HEK293 (cell line): ENCODE data around the gene ENO3.

Experiments used
- CTCF ChIA-PET: fragments of 350-600 bp; formaldehyde crosslinking; extraction: SDS; loops from one replicate; lab custom pipeline; 2021; ENCODE audit warnings: antibody characterized with exemption; lab: Yijun Ruan, JAX
- POLR2A ChIA-PET: fragments of 300-600 bp; formaldehyde crosslinking; extraction: SDS; loops from one replicate; lab custom pipeline; 2020; ENCODE audit warnings: antibody characterized with exemption, inconsistent platforms; lab: Yijun Ruan, JAX
- H3K27ac ChIP-seq: fragments of 200-500 bp; sonication (Bioruptor generic); 2 replicates; pipeline ENCODE4 v1.5.1; 2014; ENCODE audit warnings: low read depth, low read length, control low read depth, inconsistent platforms; ENCODE audit errors: extremely low read depth
- H3K36me3 ChIP-seq, 2 experiments: fragments of 200-500 bp in 1 of 2; sonication (Bioruptor generic) in 1 of 2; 1 replicate in 1 of 2; 2 replicates in 1 of 2; pipeline ENCODE4 v1.5.1; 2014 to 2017; ENCODE audit warnings: inconsistent platforms in 2 of 2, low read length in 2 of 2; ENCODE audit not compliant: control insufficient read depth in 2 of 2, insufficient read depth in 1 of 2
- H3K4me1 ChIP-seq: fragments of 200-500 bp; sonication (Bioruptor generic); 2 replicates; pipeline ENCODE4 v1.5.1; 2014; ENCODE audit warnings: mild to moderate bottlenecking, low read length, inconsistent platforms; ENCODE audit not compliant: control insufficient read depth, insufficient read depth
- H3K4me3 ChIP-seq: 2 replicates; pipeline ENCODE4 v1.5.1; 2011; ENCODE audit warnings: low read depth, mild to moderate bottlenecking, control low read depth, low read length, moderate library complexity
- H3K9me3 ChIP-seq: fragments of 200-500 bp; sonication (Bioruptor generic); 2 replicates; pipeline ENCODE4 v1.5.1; 2014; ENCODE audit warnings: low read depth, low read length, inconsistent platforms; ENCODE audit not compliant: control insufficient read depth, insufficient read depth
- AEBP2 ChIP-seq: fragments of 450-650 bp; formaldehyde crosslinking; IDR thresholded peaks from 2 replicates; pipeline ENCODE4 v1.5.1; 2016; ENCODE audit warnings: missing biosample characterization, missing genetic modification characterization, borderline replicate concordance
- EGR2 ChIP-seq: fragments of 450-650 bp; formaldehyde crosslinking; IDR thresholded peaks from 2 replicates; pipeline ENCODE4 v1.5.1; 2016; ENCODE audit warnings: low read depth, missing biosample characterization, missing genetic modification characterization
- GLIS2 ChIP-seq: fragments of 450-650 bp; formaldehyde crosslinking; IDR thresholded peaks from 2 replicates; pipeline ENCODE4 v1.5.1; 2016; ENCODE audit warnings: missing biosample characterization, missing genetic modification characterization
- HOXD13 ChIP-seq: sonication (generic); formaldehyde crosslinking; IDR thresholded peaks from 2 replicates; pipeline ENCODE4 v1.8.0; 2022; ENCODE audit warnings: missing genetic modification reagents, borderline replicate concordance
- KLF1 ChIP-seq: fragments of 450-650 bp; formaldehyde crosslinking; IDR thresholded peaks from 2 replicates; pipeline ENCODE4 v1.5.1; 2016; ENCODE audit warnings: missing biosample characterization, missing genetic modification characterization
- KLF9 ChIP-seq: fragments of 450-650 bp; formaldehyde crosslinking; IDR thresholded peaks from 2 replicates; pipeline ENCODE4 v1.5.1; 2016; ENCODE audit warnings: missing biosample characterization, missing genetic modification characterization, low read depth
- PBX3 ChIP-seq: sonication (generic); formaldehyde crosslinking; IDR thresholded peaks from 2 replicates; pipeline ENCODE4 v1.8.1; 2022; ENCODE audit warnings: mild to moderate bottlenecking, moderate library complexity, missing genetic modification reagents
- SP3 ChIP-seq: fragments of 450-650 bp; formaldehyde crosslinking; IDR thresholded peaks from 2 replicates; pipeline ENCODE4 v1.5.1; 2016; ENCODE audit warnings: missing biosample characterization, missing genetic modification characterization
- SP7 ChIP-seq: fragments of 450-650 bp; formaldehyde crosslinking; IDR thresholded peaks from 2 replicates; pipeline ENCODE4 v1.5.1; 2016; ENCODE audit warnings: missing biosample characterization, missing genetic modification characterization
- TCF7L2 ChIP-seq: IDR thresholded peaks from 2 replicates; pipeline ENCODE4 v1.6.1; 2011; ENCODE audit warnings: low read depth, mild to moderate bottlenecking, inconsistent platforms, low read length, moderate library complexity, borderline replicate concordance
- ZBTB6 ChIP-seq: fragments of 450-650 bp; formaldehyde crosslinking; IDR thresholded peaks from 2 replicates; pipeline ENCODE4 v1.5.1; 2017; ENCODE audit warnings: missing biosample characterization, missing genetic modification characterization
- ZNF138 ChIP-seq: fragments of 450-650 bp; formaldehyde crosslinking; IDR thresholded peaks from 2 replicates; pipeline ENCODE4 v1.5.1; 2016; ENCODE audit warnings: missing biosample characterization, missing genetic modification characterization, borderline replicate concordance
- ZNF157 ChIP-seq: fragments of 450-650 bp; formaldehyde crosslinking; IDR thresholded peaks from 2 replicates; pipeline ENCODE4 v1.5.1; 2016; ENCODE audit warnings: missing biosample characterization, missing genetic modification characterization
- ZNF248 ChIP-seq: fragments of 450-650 bp; formaldehyde crosslinking; IDR thresholded peaks from 2 replicates; pipeline ENCODE4 v1.5.1; 2017; ENCODE audit warnings: missing biosample characterization, missing genetic modification characterization
- ZNF362 ChIP-seq: fragments of 450-650 bp; formaldehyde crosslinking; IDR thresholded peaks from 2 replicates; pipeline ENCODE4 v1.5.1; 2016; ENCODE audit warnings: missing biosample characterization, missing genetic modification characterization
- ZNF366 ChIP-seq: fragments of 450-650 bp; formaldehyde crosslinking; conservative IDR thresholded peaks from 2 replicates; pipeline ENCODE4 v1.5.1; 2016; ENCODE audit warnings: missing biosample characterization, missing genetic modification characterization
- ZNF404 ChIP-seq: fragments of 450-650 bp; formaldehyde crosslinking; IDR thresholded peaks from 2 replicates; pipeline ENCODE4 v1.5.1; 2017; ENCODE audit warnings: missing biosample characterization, missing genetic modification characterization
- ZNF416 ChIP-seq: fragments of 450-650 bp; formaldehyde crosslinking; IDR thresholded peaks from 2 replicates; pipeline ENCODE4 v1.5.1; 2016; ENCODE audit warnings: missing biosample characterization, missing genetic modification characterization
- ZNF449 ChIP-seq: fragments of 450-650 bp; formaldehyde crosslinking; IDR thresholded peaks from 2 replicates; pipeline ENCODE4 v1.5.1; 2017; ENCODE audit warnings: missing biosample characterization, mild to moderate bottlenecking, missing genetic modification characterization, moderate library complexity
- ZNF473 ChIP-seq: fragments of 450-650 bp; formaldehyde crosslinking; IDR thresholded peaks from 2 replicates; pipeline ENCODE4 v1.5.1; 2017; ENCODE audit warnings: missing biosample characterization, missing genetic modification characterization
- ZNF48 ChIP-seq: fragments of 450-650 bp; formaldehyde crosslinking; IDR thresholded peaks from 2 replicates; pipeline ENCODE4 v1.5.1; 2016; ENCODE audit warnings: missing biosample characterization, missing genetic modification characterization
- ZNF501 ChIP-seq: fragments of 450-650 bp; formaldehyde crosslinking; IDR thresholded peaks from 2 replicates; pipeline ENCODE4 v1.5.1; 2016; ENCODE audit warnings: missing biosample characterization, missing genetic modification characterization
- ZNF521 ChIP-seq: fragments of 450-650 bp; formaldehyde crosslinking; IDR thresholded peaks from 2 replicates; pipeline ENCODE4 v1.5.1; 2017; ENCODE audit warnings: missing biosample characterization, mild to moderate bottlenecking, missing genetic modification characterization
- ZNF558 ChIP-seq: fragments of 450-650 bp; formaldehyde crosslinking; IDR thresholded peaks from 2 replicates; pipeline ENCODE4 v1.5.1; 2016; ENCODE audit warnings: missing biosample characterization, missing genetic modification characterization
- ZNF561 ChIP-seq: fragments of 450-650 bp; IDR thresholded peaks from 2 replicates; pipeline ENCODE4 v1.5.1; 2018; ENCODE audit warnings: missing biosample characterization, missing genetic modification characterization, borderline replicate concordance
- ZNF621 ChIP-seq: fragments of 450-650 bp; formaldehyde crosslinking; IDR thresholded peaks from 2 replicates; pipeline ENCODE4 v1.5.1; 2017; ENCODE audit warnings: missing biosample characterization, missing genetic modification characterization
- ZNF626 ChIP-seq: fragments of 450-650 bp; sonication (Bioruptor Pico); formaldehyde crosslinking; IDR thresholded peaks from 2 replicates; pipeline ENCODE4 v1.5.1; 2018; ENCODE audit warnings: missing biosample characterization, missing genetic modification characterization, inconsistent platforms
- ZNF658 ChIP-seq: fragments of 450-650 bp; formaldehyde crosslinking; IDR thresholded peaks from 2 replicates; pipeline ENCODE4; 2016; ENCODE audit warnings: missing biosample characterization, missing genetic modification characterization
- ZNF76 ChIP-seq: fragments of 450-650 bp; formaldehyde crosslinking; IDR thresholded peaks from 2 replicates; pipeline ENCODE4; 2016; ENCODE audit warnings: low read depth, missing biosample characterization, missing genetic modification characterization, borderline replicate concordance
- ZNF791 ChIP-seq: fragments of 450-650 bp; formaldehyde crosslinking; IDR thresholded peaks from 2 replicates; pipeline ENCODE4 v1.5.1; 2016; ENCODE audit warnings: missing biosample characterization, missing genetic modification characterization
- ZNF837 ChIP-seq: fragments of 450-650 bp; formaldehyde crosslinking; IDR thresholded peaks from 2 replicates; pipeline ENCODE4 v1.5.1; 2016; ENCODE audit warnings: missing biosample characterization, missing genetic modification characterization
- ZSCAN23 ChIP-seq: fragments of 450-650 bp; formaldehyde crosslinking; IDR thresholded peaks from 2 replicates; pipeline ENCODE4 v1.5.1; 2016; ENCODE audit warnings: missing biosample characterization, missing genetic modification characterization

Gene ENO3

GRCh38 chr17:4940555-4941318 lies 10.2 kb upstream of the ENO3 start:
- Histone ChIP-seq H3K4me3 (peak overlapping the region; percentile 87), H3K9me3 (no peaks in the 10 kb centered on the region), H3K36me3 (peaks cover 42 to 76% of the 10 kb centered on the region in 2 experiments), H3K4me1 (peaks cover 13% of the 10 kb centered on the region), H3K27ac (peak overlapping the region; percentile 93)
- POLR2A ChIA-PET, result interaction anchor here (0.5 to 3.4 kb wide), 24 partner anchors 10 to 897 kb away, joined by 3 to 109 read pairs (median 6); partner anchors contain the start of genes CAMTA2, ENO3, INCA1 and KIF1C
- CTCF ChIA-PET, result interaction anchor here (0.6 to 3.0 kb wide), 10 partner anchors 9 to 99 kb away, joined by 3 to 20 read pairs (median 3); partner anchors contain the start of gene CHRNE
- no peak for TF ChIP-seq ZNF48 (tag by site-specific recombination)
- no peak for TF ChIP-seq ZNF791
- TF ChIP-seq EGR2 (tag by site-specific recombination), result no peak
- TF ChIP-seq KLF9, result no peak
- TF ChIP-seq ZSCAN23 (tag by site-specific recombination), result no peak
- no peak for TF ChIP-seq ZNF404
- TF ChIP-seq ZNF366 (tag by site-specific recombination), result peak; percentile 75
- no peak for TF ChIP-seq SP3 (tag by site-specific recombination)
- no peak for TF ChIP-seq ZNF362 (tag by site-specific recombination)
- no peak for TF ChIP-seq ZNF626 (tag by site-specific recombination)
- TF ChIP-seq ZNF76 (tag by site-specific recombination), result no peak
- TF ChIP-seq ZNF521, result no peak
- TF ChIP-seq SP7 (tag by site-specific recombination), result 0 out of 2 replicates have a peak, but pooled peaks have one; percentile 2
- no peak for TF ChIP-seq ZNF138 (tag by site-specific recombination)
- TF ChIP-seq ZNF658, result no peak
- TF ChIP-seq GLIS2 (tag by site-specific recombination), result peak; percentile 68; the same call in 1 of the 2 replicates
- no peak for TF ChIP-seq TCF7L2
- no peak for TF ChIP-seq ZNF621
- no peak for TF ChIP-seq KLF1 (tag by site-specific recombination)
- no peak for TF ChIP-seq ZNF416 (tag by site-specific recombination)
- peak; percentile 14; the same call in 1 of the 2 replicates for TF ChIP-seq ZNF501 (tag by site-specific recombination)
- TF ChIP-seq PBX3 (CRISPR knock-in tag), result no peak
- no peak for TF ChIP-seq AEBP2 (tag by site-specific recombination)
- 0 out of 2 replicates have a peak, but pooled peaks have one; percentile 7 for TF ChIP-seq ZNF558
- TF ChIP-seq ZBTB6, result no peak
- TF ChIP-seq ZNF837 (tag by site-specific recombination), result no peak
- 0 out of 2 replicates have a peak, but pooled peaks have one; percentile 3 for TF ChIP-seq ZNF473 (tag by site-specific recombination)
- TF ChIP-seq ZNF561 (tag by site-specific recombination), result 0 out of 2 replicates have a peak, but pooled peaks have one; percentile 28
- TF ChIP-seq ZNF248 (tag by site-specific recombination), result no peak
- TF ChIP-seq ZNF157 (tag by site-specific recombination), result no peak
- no peak for TF ChIP-seq HOXD13 (CRISPR knock-in tag)
- TF ChIP-seq ZNF449 (tag by site-specific recombination), result no peak
